Colon (tissue), 2 donors: Measurements from ENCODE around the gene ABHD17A.

Source experiments
- FAIRE-seq: peaks from 2 replicates; lab custom pipeline; 2012; peaks lifted over from hg19 to GRCh38; lab: Jason Lieb, UNC
- donor health status: control.
- donor health status: control.

Gene ABHD17A

GRCh38 chr19:1852581-1853128 is 32.6 kb downstream of the ABHD17A start:
- FAIRE-seq: no peak

- FAIRE-seq: no peak
Observed at GRCh38 chr19:1851654-1852580, 33.4 kb downstream of the ABHD17A start.

GRCh38 chr19:1850809-1851653 is 34.3 kb downstream of the ABHD17A start:
- FAIRE-seq: no peak

GRCh38 chr19:1849886-1850398 is 35.4 kb downstream of the ABHD17A start:
- FAIRE-seq: no peak

- FAIRE-seq: no peak
Observed at GRCh38 chr19:1849132-1849474, 36.2 kb downstream of the ABHD17A start.

- no peak for FAIRE-seq
Observed at GRCh38 chr19:1848399-1849131, 36.7 kb downstream of the ABHD17A start, which contains the start of gene REXO1. Gene REXO1 (minus strand): TSS chr19:1848483. CDS start chr19:1848358, 125 bp downstream.

GRCh38 chr19:1847684-1848398 is 37.5 kb downstream of the ABHD17A start:
- FAIRE-seq: no peak

- FAIRE-seq: no peak
Observed at GRCh38 chr19:1847348-1847683, 38.0 kb downstream of the ABHD17A start.

- FAIRE-seq: no peak
Observed at GRCh38 chr19:1846517-1847204, 38.6 kb downstream of the ABHD17A start.

- no peak for FAIRE-seq
Observed at GRCh38 chr19:1845642-1846041, 39.7 kb downstream of the ABHD17A start.

GRCh38 chr19:1845125-1845515 is 40.2 kb downstream of the ABHD17A start:
- no peak for FAIRE-seq

- no peak for FAIRE-seq
Observed at GRCh38 chr19:1844513-1845124, 40.7 kb downstream of the ABHD17A start.

GRCh38 chr19:1843646-1844394 is 41.5 kb downstream of the ABHD17A start:
- no peak for FAIRE-seq

- FAIRE-seq: no peak
Observed at GRCh38 chr19:1843116-1843515, 42.2 kb downstream of the ABHD17A start.

- FAIRE-seq: no peak
Observed at GRCh38 chr19:1841209-1841924, 43.9 kb downstream of the ABHD17A start.

GRCh38 chr19:1840541-1841115 is 44.7 kb downstream of the ABHD17A start:
- no peak for FAIRE-seq

- no peak for FAIRE-seq
Observed at GRCh38 chr19:1839658-1840540, 45.4 kb downstream of the ABHD17A start.
